Sigmoid colon (tissue), 3 donors: ENCODE results near the gene MRPL20.

Experiments used
- POLR2A ChIP-seq, 2 donors: fragments of 450-650 bp; IDR thresholded peaks; one replicate each; pipeline ENCODE4 v1.6.1; 2016; ENCODE audit warnings: antibody characterized with exemption in 2 of 2, mild to moderate bottlenecking in 2 of 2, moderate library complexity in 2 of 2
- TF ChIP-seq, protein P1 (sequence below), 4 experiments: fragments of 450-650 bp in 3 of 4; fragments of 200-600 bp in 1 of 4; IDR thresholded peaks; one replicate each; pipeline ENCODE4 v1.5.1; 2016 to 2019; ENCODE audit warnings: antibody characterized with exemption in 4 of 4, mild to moderate bottlenecking in 3 of 4, moderate library complexity in 2 of 4

DNA sequence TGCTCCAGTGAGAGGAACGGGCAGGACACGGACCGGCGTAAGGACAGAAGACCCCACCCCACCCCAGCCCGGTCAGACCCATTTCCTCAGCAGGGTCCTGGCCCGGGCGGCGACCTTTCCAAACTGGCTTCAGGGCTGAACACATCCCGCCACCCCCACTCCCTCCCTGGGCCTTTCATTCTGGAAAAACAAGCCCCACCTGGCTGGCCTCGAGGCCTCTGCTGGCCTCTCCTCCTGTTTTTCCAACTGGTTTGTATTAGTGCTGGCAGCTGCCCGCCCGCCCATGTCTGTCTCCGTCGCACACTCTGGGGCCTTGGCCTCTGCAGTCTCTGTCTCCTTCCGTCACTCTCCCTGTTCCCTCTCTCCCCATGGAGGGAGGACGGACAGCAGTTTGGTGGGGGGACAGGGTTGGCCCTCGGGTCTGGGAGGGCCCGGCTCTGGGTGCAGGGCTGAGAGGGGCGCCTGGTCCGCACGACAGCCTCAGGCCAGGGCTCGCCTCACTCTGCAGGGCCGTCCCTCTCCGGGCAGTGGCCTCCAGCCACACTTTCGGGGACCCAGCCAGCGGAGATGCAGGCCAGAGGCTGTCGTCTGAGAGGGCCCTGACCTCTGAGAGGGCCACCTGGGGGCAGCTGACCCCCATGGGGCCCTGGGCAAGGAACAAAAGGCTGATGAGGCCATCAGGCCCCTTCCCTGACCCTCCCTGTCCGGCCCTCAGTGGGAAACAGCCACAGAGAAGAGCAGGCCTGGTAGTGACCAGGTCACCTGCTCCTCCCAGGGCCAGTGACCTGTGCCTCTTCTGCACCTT lies 47.2 kb downstream of the MRPL20 start:
- TF ChIP-seq POLR2A (IDR thresholded peaks at IDR 0.05): no peak
- TF ChIP-seq, protein P1, sequence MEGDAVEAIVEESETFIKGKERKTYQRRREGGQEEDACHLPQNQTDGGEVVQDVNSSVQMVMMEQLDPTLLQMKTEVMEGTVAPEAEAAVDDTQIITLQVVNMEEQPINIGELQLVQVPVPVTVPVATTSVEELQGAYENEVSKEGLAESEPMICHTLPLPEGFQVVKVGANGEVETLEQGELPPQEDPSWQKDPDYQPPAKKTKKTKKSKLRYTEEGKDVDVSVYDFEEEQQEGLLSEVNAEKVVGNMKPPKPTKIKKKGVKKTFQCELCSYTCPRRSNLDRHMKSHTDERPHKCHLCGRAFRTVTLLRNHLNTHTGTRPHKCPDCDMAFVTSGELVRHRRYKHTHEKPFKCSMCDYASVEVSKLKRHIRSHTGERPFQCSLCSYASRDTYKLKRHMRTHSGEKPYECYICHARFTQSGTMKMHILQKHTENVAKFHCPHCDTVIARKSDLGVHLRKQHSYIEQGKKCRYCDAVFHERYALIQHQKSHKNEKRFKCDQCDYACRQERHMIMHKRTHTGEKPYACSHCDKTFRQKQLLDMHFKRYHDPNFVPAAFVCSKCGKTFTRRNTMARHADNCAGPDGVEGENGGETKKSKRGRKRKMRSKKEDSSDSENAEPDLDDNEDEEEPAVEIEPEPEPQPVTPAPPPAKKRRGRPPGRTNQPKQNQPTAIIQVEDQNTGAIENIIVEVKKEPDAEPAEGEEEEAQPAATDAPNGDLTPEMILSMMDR (IDR thresholded peaks at IDR 0.05): no peak
